Fibroblast of lung (primary cell): ENCODE data around the gene SMPD2. TPM values are rescaled to one million over a fixed set of nuclear protein-coding genes. Genes with fewer than 3 reads are reported as not detected.

Experiments used
- DNase-seq, 2 donors: peaks; one replicate each; pipeline versions ENCODE4 v3.0.0 to v3.0.0-alpha.2; 2010; ENCODE audit warnings: low read depth in 2 of 2
- H2AFZ ChIP-seq: 2 replicates; pipeline ENCODE4 v1.5.1; 2012; ENCODE audit warnings: low read length, control low read depth, inconsistent platforms
- H3K27ac ChIP-seq: 2 replicates; pipeline ENCODE4 v1.5.1; 2011; ENCODE audit warnings: low read length, control low read depth; ENCODE audit not compliant: insufficient read depth
- H3K27me3 ChIP-seq: 2 replicates; pipeline ENCODE4 v1.5.1; 2011; ENCODE audit warnings: mild to moderate bottlenecking, low read length; ENCODE audit not compliant: control insufficient read depth, insufficient read depth
- H3K36me3 ChIP-seq: 2 replicates; pipeline ENCODE4 v1.5.1; 2011; ENCODE audit warnings: low read length; ENCODE audit not compliant: control insufficient read depth, insufficient read depth
- H3K4me1 ChIP-seq: 2 replicates; pipeline ENCODE4 v1.5.1; 2011; ENCODE audit warnings: low read length; ENCODE audit not compliant: control insufficient read depth, insufficient read depth; ENCODE audit errors: extremely low read depth
- H3K4me2 ChIP-seq: 2 replicates; pipeline ENCODE4 v1.5.1; 2011; ENCODE audit warnings: low read length, control low read depth; ENCODE audit not compliant: insufficient read depth; ENCODE audit errors: extremely low read depth
- H3K4me3 ChIP-seq, 4 experiments: fragments of 200-600 bp in 1 of 4; sonication (generic) in 1 of 4; replicated peaks in 1 of 4; 2 replicates each; pipeline ENCODE4 v1.5.1; 2011 to 2016; ENCODE audit warnings: low read length in 4 of 4, low read depth in 3 of 4, mild to moderate bottlenecking in 3 of 4, control low read depth in 2 of 4, inconsistent platforms in 1 of 4, mixed read lengths in 1 of 4; ENCODE audit not compliant: insufficient read depth in 1 of 4; ENCODE audit errors: control extremely low read depth in 1 of 4
- H3K79me2 ChIP-seq: 2 replicates; pipeline ENCODE4 v1.5.1; 2012; ENCODE audit warnings: mild to moderate bottlenecking, low read length, inconsistent platforms; ENCODE audit not compliant: control insufficient read depth, insufficient read depth
- H3K9ac ChIP-seq: 2 replicates; pipeline ENCODE4 v1.5.1; 2011; ENCODE audit warnings: mild to moderate bottlenecking, low read length, control low read depth; ENCODE audit not compliant: insufficient read depth
- H3K9me3 ChIP-seq: 2 replicates; pipeline ENCODE4 v1.5.1; 2012; ENCODE audit warnings: low read depth, low read length; ENCODE audit not compliant: control insufficient read depth, insufficient read depth
- H4K20me1 ChIP-seq: 2 replicates; pipeline ENCODE4 v1.5.1; 2011; ENCODE audit warnings: low read length; ENCODE audit not compliant: control insufficient read depth, insufficient read depth; ENCODE audit errors: extremely low read depth
- EZH2 ChIP-seq: IDR thresholded peaks from 2 replicates; pipeline ENCODE4 v1.5.1; 2012; ENCODE audit warnings: low read length, control low read depth, mild to moderate bottlenecking; ENCODE audit errors: missing control alignments
- polyA plus RNA-seq, 2 donors: library from polyadenylated mRNA; depleted of rRNA in 1 of 2; stranded (reverse) in 1 of 2; unstranded in 1 of 2; fragments of >200 nt; gene quantifications; 2 replicates each; pipeline ENCODE4 v1.2.1, GENCODE V29; 2011 to 2012; ENCODE audit warnings: missing spikeins in 1 of 2
- total RNA-seq: library from RNA; depleted of rRNA; stranded (reverse); fragments of >200 nt; gene quantifications from 2 replicates; pipeline ENCODE4 v1.2.1, GENCODE V29; 2014
- TF ChIP-seq, protein P1 (sequence below), 2 donors: IDR thresholded peaks in 1 of 2; conservative IDR thresholded peaks in 1 of 2; 1 replicate in 1 of 2; 2 replicates in 1 of 2; pipeline ENCODE4 v1.5.1; 2011 to 2012; ENCODE audit warnings: low read length in 2 of 2, control low read depth in 1 of 2, inconsistent platforms in 1 of 2, low read depth in 1 of 2, mild to moderate bottlenecking in 1 of 2

Gene SMPD2
- total and polyA plus RNA-seq, 2 donors (not counting 1 experiment from before 2014, with no cell fraction given), result 5.5 to 7.9 TPM

DNA sequence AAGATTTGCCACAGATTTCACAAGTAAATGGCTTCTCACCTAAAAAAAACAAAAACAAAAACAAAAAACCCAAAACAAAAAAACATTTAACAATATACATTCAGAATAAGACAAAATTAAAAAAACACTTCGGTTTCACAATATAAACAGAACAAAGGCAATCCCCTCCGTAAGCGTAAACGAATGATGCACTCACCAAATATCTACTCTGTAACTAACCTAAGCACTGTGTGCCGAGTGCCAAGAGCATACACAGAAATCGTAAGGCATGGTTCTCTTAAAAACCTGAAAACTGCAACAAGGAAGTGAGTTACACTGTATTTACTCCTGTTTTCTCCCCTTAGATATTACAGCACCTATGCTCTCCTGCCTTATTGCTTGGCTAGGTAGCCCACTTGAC, 27.2 kb downstream of the SMPD2 start:
- no peak overlapping the region for H3K9ac ChIP-seq
- no peaks in the 10 kb centered on the region for H3K9me3 ChIP-seq
- no peaks in the 10 kb centered on the region for H4K20me1 ChIP-seq
- no peaks in the 10 kb centered on the region for H3K27me3 ChIP-seq
- no peak for DNase-seq
- no peak overlapping the region for H2AFZ ChIP-seq
- no peak for TF ChIP-seq EZH2
- TF ChIP-seq, protein P1, sequence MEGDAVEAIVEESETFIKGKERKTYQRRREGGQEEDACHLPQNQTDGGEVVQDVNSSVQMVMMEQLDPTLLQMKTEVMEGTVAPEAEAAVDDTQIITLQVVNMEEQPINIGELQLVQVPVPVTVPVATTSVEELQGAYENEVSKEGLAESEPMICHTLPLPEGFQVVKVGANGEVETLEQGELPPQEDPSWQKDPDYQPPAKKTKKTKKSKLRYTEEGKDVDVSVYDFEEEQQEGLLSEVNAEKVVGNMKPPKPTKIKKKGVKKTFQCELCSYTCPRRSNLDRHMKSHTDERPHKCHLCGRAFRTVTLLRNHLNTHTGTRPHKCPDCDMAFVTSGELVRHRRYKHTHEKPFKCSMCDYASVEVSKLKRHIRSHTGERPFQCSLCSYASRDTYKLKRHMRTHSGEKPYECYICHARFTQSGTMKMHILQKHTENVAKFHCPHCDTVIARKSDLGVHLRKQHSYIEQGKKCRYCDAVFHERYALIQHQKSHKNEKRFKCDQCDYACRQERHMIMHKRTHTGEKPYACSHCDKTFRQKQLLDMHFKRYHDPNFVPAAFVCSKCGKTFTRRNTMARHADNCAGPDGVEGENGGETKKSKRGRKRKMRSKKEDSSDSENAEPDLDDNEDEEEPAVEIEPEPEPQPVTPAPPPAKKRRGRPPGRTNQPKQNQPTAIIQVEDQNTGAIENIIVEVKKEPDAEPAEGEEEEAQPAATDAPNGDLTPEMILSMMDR (conservative IDR thresholded peaks at IDR 0.05 in 1 of 2, IDR thresholded peaks at IDR 0.05 in 1 of 2; ENCODE audit: low read depth in 1 of 2, low read length in 2 of 2), result no peak
- H3K4me3 ChIP-seq, result no peak overlapping the region
- no peak overlapping the region for H3K27ac ChIP-seq
- H3K36me3 ChIP-seq, result peaks cover 17% of the 10 kb centered on the region
- no peaks in the 10 kb centered on the region for H3K4me1 ChIP-seq
- no peaks in the 10 kb centered on the region for H3K79me2 ChIP-seq
- no peak overlapping the region for H3K4me2 ChIP-seq

- Histone ChIP-seq H3K27me3 (no peaks in the 10 kb centered on the region), H3K79me2 (no peaks in the 10 kb centered on the region), H2AFZ (no peak overlapping the region), H3K9ac (no peak overlapping the region), H3K4me3 (no peak overlapping the region), H4K20me1 (no peaks in the 10 kb centered on the region), H3K9me3 (no peaks in the 10 kb centered on the region), H3K27ac (no peak overlapping the region), H3K4me2 (no peak overlapping the region), H3K36me3 (peaks cover 23% of the 10 kb centered on the region), H3K4me1 (no peaks in the 10 kb centered on the region)
- DNase-seq, result no peak
- TF ChIP-seq, protein P1 (conservative IDR thresholded peaks at IDR 0.05 in 1 of 2, IDR thresholded peaks at IDR 0.05 in 1 of 2; ENCODE audit: low read depth in 1 of 2, low read length in 2 of 2), result no peak
- no peak for TF ChIP-seq EZH2
These were observed 29.2 kb downstream of the SMPD2 start for GRCh38 chr6:109469591-109470189.

- H3K36me3 ChIP-seq, result peaks cover 19% of the 10 kb centered on the region
- no peak overlapping the region for H3K9ac ChIP-seq
- TF ChIP-seq, protein P1 (conservative IDR thresholded peaks at IDR 0.05 in 1 of 2, IDR thresholded peaks at IDR 0.05 in 1 of 2; ENCODE audit: low read depth in 1 of 2, low read length in 2 of 2), result no peak
- no peak for TF ChIP-seq EZH2
These were observed 30.7 kb downstream of the SMPD2 start for GRCh38 chr6:109471105-109471810.

More at GRCh38 chr6:109471105-109471810, 30.7 kb downstream of the SMPD2 start:
- no peak overlapping the region for H3K4me2 ChIP-seq
- no peaks in the 10 kb centered on the region for H3K27me3 ChIP-seq
- no peaks in the 10 kb centered on the region for H3K4me1 ChIP-seq
- DNase-seq, result no peak
- no peaks in the 10 kb centered on the region for H3K79me2 ChIP-seq
- no peak overlapping the region for H3K27ac ChIP-seq
- no peak overlapping the region for H2AFZ ChIP-seq
- H4K20me1 ChIP-seq, result no peaks in the 10 kb centered on the region
- no peak overlapping the region for H3K4me3 ChIP-seq
- no peaks in the 10 kb centered on the region for H3K9me3 ChIP-seq
